NCI-H187 treated with DMSO at 0.1 percent for 48 hours (cell line): ENCODE data around the gene S100A5.
A peak's percentile ranks its signal among the peaks of the same experiment; 100 is the strongest.

Experiments
- DNase-seq: peaks from one replicate; lab custom pipeline; 2025; lab: John Stamatoyannopoulos, UW

The S100A5 gene

GRCh38 chr1:153546796-153547559, 6.2 kb upstream of the S100A5 start:
- peak; percentile 79 for DNase-seq

GRCh38 chr1:153546371-153546770, 5.6 kb upstream of the S100A5 start:
- DNase-seq: no peak

- peak; percentile 89 for DNase-seq
These were observed 4.6 kb upstream of the S100A5 start, which contains the start of gene S100A4 for GRCh38 chr1:153545067-153546055. Gene S100A4 (minus strand): TSS chr1:153545806. CDS start chr1:153544794, 1,012 bp downstream.

GRCh38 chr1:153544453-153545066, 3.8 kb upstream of the S100A5 start:
- DNase-seq: no peak

- no peak for DNase-seq
These were observed 3.0 kb upstream of the S100A5 start for GRCh38 chr1:153543736-153544135.

GRCh38 chr1:153542956-153543711, 2.4 kb upstream of the S100A5 start:
- no peak for DNase-seq

- no peak for DNase-seq
These were observed 1.2 kb upstream of the S100A5 start for GRCh38 chr1:153541641-153542590.

GRCh38 chr1:153539395-153540093, 1.2 kb downstream of the S100A5 start:
- DNase-seq: no peak

GRCh38 chr1:153538315-153538821, 2.4 kb downstream of the S100A5 start:
- peak; percentile 33 for DNase-seq

- DNase-seq: no peak
These were observed 3.4 kb downstream of the S100A5 start for GRCh38 chr1:153537376-153537730.

- DNase-seq: no peak
These were observed 3.9 kb downstream of the S100A5 start for GRCh38 chr1:153536671-153537375.

GRCh38 chr1:153536012-153536670, 4.6 kb downstream of the S100A5 start:
- DNase-seq: no peak

GRCh38 chr1:153535242-153536011, 5.3 kb downstream of the S100A5 start, which contains the start of gene S100A6:
Gene S100A6 (minus strand): TSS chr1:153535991. CDS start chr1:153535339, 652 bp downstream.
- DNase-seq: no peak

- DNase-seq: no peak
These were observed 5.9 kb downstream of the S100A5 start for GRCh38 chr1:153534925-153535241.

- DNase-seq: no peak
These were observed 6.4 kb downstream of the S100A5 start for GRCh38 chr1:153534226-153534924.

GRCh38 chr1:153533689-153534201, 7.0 kb downstream of the S100A5 start:
- DNase-seq: no peak
